GM12878 (cell line): ENCODE data around the gene SENP3. TPM values are rescaled to one million over a fixed set of nuclear protein-coding genes. Genes with fewer than 3 reads are reported as not detected.

Source experiments
- ATAC-seq: fragments of 200-7000 bp; cut with Tn5 transposase; 3 replicates; pipeline ENCODE4 v1.9.1; 2020; ENCODE audit warnings: mild to moderate bottlenecking, moderate library complexity
- BruUV-seq: library from RNA; stranded (reverse); fragments of 400-500 nt; replicated peaks from 2 replicates; lab custom pipeline; 2021; lab: Mats Ljungman, UMichigan
- CTCF ChIA-PET: fragments of 300-600 bp; sonication (Branson Sonifier 250); formaldehyde crosslinking; extraction: SDS; loops from one replicate; lab custom pipeline; 2021; ENCODE audit warnings: inconsistent platforms; lab: Yijun Ruan, JAX
- POLR2A ChIA-PET: fragments of 350-600 bp; formaldehyde crosslinking; extraction: SDS; loops from one replicate; lab custom pipeline; 2021; ENCODE audit warnings: inconsistent platforms; lab: Charles Lee
- RAD21 ChIA-PET: fragments of 300-600 bp; sonication (Branson Sonifier 250); formaldehyde crosslinking; loops from one replicate; lab custom pipeline; 2023; ENCODE audit warnings: antibody characterized with exemption; ENCODE audit not compliant: unreplicated experiment; lab: Charles Lee
- SMC1A ChIA-PET: fragments of 300-600 bp; sonication (Branson Sonifier 250); formaldehyde crosslinking; loops from one replicate; lab custom pipeline; 2023; ENCODE audit not compliant: unreplicated experiment, uncharacterized antibody; lab: Charles Lee
- DNase-seq: peaks from one replicate; pipeline ENCODE4 v3.0.0-alpha.2; 2011; ENCODE audit warnings: low read depth, low spot score
- FAIRE-seq: peaks from 3 replicates; lab custom pipeline; 2011; peaks lifted over from hg19 to GRCh38; lab: Jason Lieb, UNC
- H2AFZ ChIP-seq: 2 replicates; pipeline ENCODE4 v1.6.0; 2011; ENCODE audit warnings: low read depth, low read length, control low read depth; ENCODE audit not compliant: control insufficient read depth
- H3K27ac ChIP-seq: 2 replicates; pipeline ENCODE4 v1.5.1; 2011; ENCODE audit warnings: control low read depth; ENCODE audit not compliant: control insufficient read depth, insufficient read depth
- H3K27me3 ChIP-seq, 2 experiments: replicated peaks in 1 of 2; 2 replicates each; pipeline versions ENCODE4 v1.6.0 to v1.6.1; 2011; ENCODE audit warnings: low read length in 1 of 2; ENCODE audit not compliant: control insufficient read depth in 2 of 2, insufficient read depth in 2 of 2
- H3K36me3 ChIP-seq, 2 experiments: 2 replicates each; pipeline ENCODE4 v1.5.1; 2011; ENCODE audit warnings: low read length in 1 of 2; ENCODE audit not compliant: control insufficient read depth in 2 of 2, insufficient read depth in 2 of 2
- H3K4me1 ChIP-seq: 2 replicates; pipeline ENCODE4 v1.6.1; 2011; ENCODE audit warnings: mild to moderate bottlenecking, low read length, moderate library complexity, mixed read lengths; ENCODE audit not compliant: control insufficient read depth, insufficient read depth
- H3K4me2 ChIP-seq: 2 replicates; pipeline ENCODE4 v1.6.0; 2011; ENCODE audit warnings: control low read depth; ENCODE audit not compliant: control insufficient read depth, insufficient read depth
- H3K4me3 ChIP-seq: fragments of 200-600 bp; sonication (generic); 2 replicates; pipeline ENCODE4 v1.5.1; 2016
- H3K79me2 ChIP-seq: 2 replicates; pipeline ENCODE4 v1.6.0; 2011; ENCODE audit warnings: low read length; ENCODE audit not compliant: control insufficient read depth, insufficient read depth
- H3K9ac ChIP-seq: 2 replicates; pipeline ENCODE4 v1.8.0; 2011; ENCODE audit warnings: low read length, control low read depth, mixed read lengths; ENCODE audit not compliant: control insufficient read depth, insufficient read depth
- H3K9me3 ChIP-seq: replicated peaks from 3 replicates; pipeline ENCODE4 v1.5.1; 2011; ENCODE audit warnings: mild to moderate bottlenecking, low read length; ENCODE audit not compliant: control insufficient read depth, insufficient read depth
- H4K20me1 ChIP-seq: 2 replicates; pipeline ENCODE4 v1.6.0; 2011; ENCODE audit not compliant: control insufficient read depth, insufficient read depth
- ATF2 ChIP-seq: IDR thresholded peaks from 2 replicates; pipeline ENCODE4 v1.6.1; 2012; ENCODE audit warnings: low read length, inconsistent platforms
- CHD2 ChIP-seq: IDR thresholded peaks from 2 replicates; pipeline ENCODE4 v1.6.1; 2011; ENCODE audit warnings: low read depth, low read length, improper control_type of control experiment, borderline replicate concordance
- EZH2 ChIP-seq: IDR thresholded peaks from 2 replicates; pipeline ENCODE4 v1.6.1; 2012; ENCODE audit warnings: low read depth, mild to moderate bottlenecking, control low read depth, inconsistent platforms, low read length, borderline replicate concordance; ENCODE audit not compliant: control insufficient read depth
- HCFC1 ChIP-seq: fragments of 150-350 bp; IDR thresholded peaks from 2 replicates; pipeline ENCODE4 v1.6.1; 2014; ENCODE audit warnings: low read length
- HDAC6 ChIP-seq: fragments of 200-600 bp; sonication (generic); IDR thresholded peaks from one replicate; pipeline ENCODE4 v1.8.0; 2017; ENCODE audit warnings: antibody characterized with exemption; ENCODE audit not compliant: unreplicated experiment
- HSF1 ChIP-seq: fragments of 150-350 bp; IDR thresholded peaks from 2 replicates; pipeline ENCODE4 v1.6.1; 2014; ENCODE audit warnings: mild to moderate bottlenecking, low read depth, low read length
- IKZF1 ChIP-seq: fragments of 450-650 bp; conservative IDR thresholded peaks from 2 replicates; pipeline ENCODE4 v1.6.1; 2017; ENCODE audit warnings: antibody characterized with exemption, mild to moderate bottlenecking
- IKZF2 ChIP-seq, 2 experiments: fragments of 450-650 bp; IDR thresholded peaks; 2 replicates each; pipeline ENCODE4 v1.6.1; 2017; ENCODE audit warnings: mild to moderate bottlenecking in 2 of 2, moderate library complexity in 2 of 2
- MTA2 ChIP-seq: fragments of 450-650 bp; IDR thresholded peaks from 2 replicates; pipeline ENCODE4 v1.6.1; 2016; ENCODE audit warnings: low read depth, mild to moderate bottlenecking, moderate library complexity
- PAX5 ChIP-seq: IDR thresholded peaks from 2 replicates; pipeline ENCODE4 v1.6.1; 2011; ENCODE audit warnings: low read depth, low read length, borderline replicate concordance
- PAX8 ChIP-seq: fragments of 450-650 bp; IDR thresholded peaks from 2 replicates; pipeline ENCODE4 v1.6.1; 2017; ENCODE audit warnings: mild to moderate bottlenecking, moderate library complexity
- POLR2AphosphoS5 ChIP-seq: IDR thresholded peaks from 2 replicates; pipeline ENCODE4 v1.6.1; 2011; ENCODE audit warnings: mild to moderate bottlenecking, low read length, inconsistent platforms
- RELB ChIP-seq: fragments of 450-650 bp; IDR thresholded peaks from 2 replicates; pipeline ENCODE4 v1.6.1; 2017; ENCODE audit warnings: low read depth, mild to moderate bottlenecking, moderate library complexity
- RUNX3 ChIP-seq: IDR thresholded peaks from 2 replicates; pipeline ENCODE4 v1.6.1; 2012; ENCODE audit warnings: low read length, inconsistent platforms
- TARDBP ChIP-seq: IDR thresholded peaks from 2 replicates; pipeline ENCODE4 v1.6.1; 2016; ENCODE audit warnings: borderline replicate concordance
- TCF12 ChIP-seq: IDR thresholded peaks from 2 replicates; pipeline ENCODE4 v1.6.1; 2011; ENCODE audit warnings: low read depth, mild to moderate bottlenecking, low read length
- ZBTB33 ChIP-seq: fragments of 450-650 bp; IDR thresholded peaks from 2 replicates; pipeline ENCODE4 v1.6.1; 2017; ENCODE audit warnings: mild to moderate bottlenecking
- ZSCAN29 ChIP-seq: fragments of 450-650 bp; IDR thresholded peaks from 2 replicates; pipeline ENCODE4 v1.6.1; 2017; ENCODE audit warnings: mild to moderate bottlenecking, moderate library complexity
- WGBS: methylation state at CpG from one replicate; pipeline ENCODE4 v1.1.6; 2016; ENCODE audit warnings: low lambda C conversion rate; ENCODE audit not compliant: insufficient replicate concordance, insufficient coverage; ENCODE audit errors: missing lambda C conversion rate; 5-methylcytosine and 5-hydroxymethylcytosine counted together
- in situ Hi-C: fragments of 300-500 bp; cut with MboI; formaldehyde crosslinking; loops from 9 replicates; pipeline ENCODE4 v1.14.3; 2018; ENCODE audit warnings: mixed read lengths
- intact Hi-C: fragments of 100-400 bp; cut with micrococcal nuclease; formaldehyde crosslinking; loops from one replicate; pipeline ENCODE4 v1.14.2; 2022; ENCODE audit not compliant: unreplicated experiment
- polyA plus RNA-seq, 11 experiments: library from polyadenylated mRNA; depleted of rRNA in 4 of 11; unstranded in 6 of 11; stranded (reverse) in 5 of 11; fragments of >200 nt; fragmentation: Nextera tagmentation in 4 of 11; fragmentation: Illumina TruSeq in 1 of 11; extraction: Ambion mirVana in 4 of 11; extraction: Trizol in 1 of 11; gene quantifications; 1 replicate in 1 of 11; 2 replicates in 10 of 11; pipeline versions ENCODE4 v1.2.1 to v1.2.3, GENCODE V29; 2011 to 2016; ENCODE audit warnings: inconsistent platforms in 2 of 11, missing spikeins in 2 of 11, low read depth in 1 of 11
- total RNA-seq, 4 experiments: library from RNA; depleted of rRNA in 3 of 4; stranded (reverse); fragments of >200 nt in 3 of 4; fragmentation: Illumina TruSeq in 1 of 4; extraction: Trizol in 1 of 4; gene quantifications; 2 replicates each; pipeline versions ENCODE4 v1.2.1 to v1.2.3, GENCODE V29; 2013 to 2021

Gene SENP3
- total and polyA plus RNA-seq, 10 of the 15 experiments (the other 5 are each of a cell fraction or from before 2014, with no cell fraction given): 1.8 to 113 (median 72.3) TPM

GRCh38 chr17:7592422-7593021, 30.8 kb downstream of the SENP3 start:
- WGBS: 93% methylated on average over 23 of the region's 23 CpGs
- no peak for TF ChIP-seq ZSCAN29
- TF ChIP-seq MTA2: no peak
- no peak for TF ChIP-seq TCF12
- no peak for TF ChIP-seq HDAC6
- TF ChIP-seq POLR2AphosphoS5: no peak
- TF ChIP-seq RELB: no peak
- TF ChIP-seq IKZF2 (IDR thresholded peaks at IDR 0.05): no peak
- TF ChIP-seq IKZF1: no peak
- TF ChIP-seq PAX5: no peak
- no peak for TF ChIP-seq TARDBP
- no peak for TF ChIP-seq RUNX3
- no peak for TF ChIP-seq HSF1
- no peak for TF ChIP-seq ZBTB33
- no peak for TF ChIP-seq CHD2
- TF ChIP-seq HCFC1: no peak
- no peak for TF ChIP-seq PAX8
- TF ChIP-seq EZH2: no peak
- no peak for TF ChIP-seq ATF2

More at GRCh38 chr17:7592422-7593021, 30.8 kb downstream of the SENP3 start:
- Histone ChIP-seq H3K79me2 (no peaks in the 10 kb centered on the region), H3K9me3 (no peaks in the 10 kb centered on the region), H3K4me3 (no peak overlapping the region), H4K20me1 (no peaks in the 10 kb centered on the region; the same call in 1 of the 2 replicates), H3K27me3 (no peaks in the 10 kb centered on the region), H3K4me2 (no peak overlapping the region), H2AFZ (no peak overlapping the region), H3K36me3 (peaks cover 24 to 29% of the 10 kb centered on the region in 2 experiments), H3K4me1 (no peaks in the 10 kb centered on the region), H3K9ac (no peak overlapping the region), H3K27ac (no peak overlapping the region)
- CTCF ChIA-PET: interaction anchor here (1.6 to 2.4 kb wide), 2 partner anchors 9 to 95 kb away, joined by 3 to 5 read pairs; partner anchors contain the start of genes MPDU1, TP53 and WRAP53
- FAIRE-seq (no peak), ATAC-seq (no peak), DNase-seq (no peak)
- no TSS peak for BruUV-seq
- intact Hi-C loops: no loop called here
- in situ Hi-C loops: no loop called here
- RAD21 ChIA-PET: no interaction called here
- SMC1A ChIA-PET: interaction anchor here (0.6 to 1.2 kb wide), 2 partner anchors 38 to 666 kb away, joined by 3 to 4 read pairs; no protein-coding TSS in a partner anchor
- POLR2A ChIA-PET: no interaction called here
